ENCODE data around the gene C1orf105.

The C1orf105 gene

GRCh38 chr1:172402878-172403569 lies 17.5 kb upstream of the C1orf105 start:
- no peak for DNase-seq (ENCODE audit: low read depth, low spot score)
- no CpG with 5 or more reads among the region's 1 CpG for WGBS (ENCODE audit: insufficient coverage, insufficient read length)
- no peaks in the 10 kb centered on the region for H3K27me3 ChIP-seq (ENCODE audit: control insufficient read depth, insufficient read depth, low read length)

DNA sequence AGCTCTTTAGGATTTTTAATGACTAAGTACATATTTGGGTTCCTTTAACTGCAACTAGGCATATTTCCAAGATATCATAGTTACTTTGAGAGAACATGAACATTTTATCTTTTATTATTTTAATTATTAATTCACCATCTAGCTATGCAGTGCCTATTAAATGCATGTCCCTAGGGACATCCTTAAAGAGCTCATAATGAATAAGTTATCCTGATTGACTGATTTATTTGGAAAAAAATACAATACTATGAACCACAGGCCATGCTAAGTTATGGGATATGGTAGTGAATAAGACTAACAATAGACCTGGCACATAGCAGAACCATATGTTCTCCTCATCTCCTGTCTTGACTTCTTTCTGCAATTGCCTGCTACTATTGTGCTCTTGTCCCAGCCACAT lies 16.4 kb upstream of the C1orf105 start:
- H3K27me3 ChIP-seq (ENCODE audit: control insufficient read depth, insufficient read depth, low read length): no peaks in the 10 kb centered on the region
- H3K36me3 ChIP-seq (ENCODE audit: control insufficient read depth, insufficient read depth, low read length): no peaks in the 10 kb centered on the region
- H3K27ac ChIP-seq (ENCODE audit: low read length): no peak overlapping the region
- DNase-seq (ENCODE audit: low read depth, low spot score): no peak
- H3K4me3 ChIP-seq (ENCODE audit: low read length): no peak overlapping the region
- no peaks in the 10 kb centered on the region for H3K9me3 ChIP-seq (ENCODE audit: control insufficient read depth, insufficient read depth, low read length)
- no peaks in the 10 kb centered on the region for H3K4me1 ChIP-seq (ENCODE audit: control insufficient read depth, insufficient read depth, low read length)

More at GRCh38 chr1:172402878-172403569, 17.5 kb upstream of the C1orf105 start:
- Histone ChIP-seq H3K9me3 (ENCODE audit: control insufficient read depth, insufficient read depth, low read length) (no peaks in the 10 kb centered on the region), H3K4me1 (ENCODE audit: control insufficient read depth, insufficient read depth, low read length) (no peaks in the 10 kb centered on the region), H3K36me3 (ENCODE audit: control insufficient read depth, insufficient read depth, low read length) (no peaks in the 10 kb centered on the region), H3K4me3 (ENCODE audit: low read length) (no peak overlapping the region), H3K27ac (ENCODE audit: low read length) (no peak overlapping the region)

DNA sequence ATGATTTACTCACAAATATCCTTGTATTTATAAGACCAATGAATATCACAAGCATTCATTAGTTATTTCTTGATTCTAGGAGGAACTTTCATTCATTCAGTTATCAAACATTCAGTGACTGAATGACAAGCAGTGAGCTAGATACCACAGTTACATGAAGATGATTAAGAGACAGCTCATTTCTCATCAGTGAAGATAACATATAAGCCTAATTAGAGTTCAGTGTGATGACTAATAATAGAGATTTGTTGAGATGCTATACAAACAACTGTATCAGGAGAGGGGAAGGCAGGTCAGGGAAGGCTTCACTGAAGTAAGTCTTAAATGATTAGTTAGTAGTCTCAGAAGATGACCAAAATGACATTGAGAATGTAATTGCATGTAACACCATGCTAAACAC lies 14.6 kb upstream of the C1orf105 start:
- no peak overlapping the region for H3K27ac ChIP-seq (ENCODE audit: low read length)
- no peaks in the 10 kb centered on the region for H3K36me3 ChIP-seq (ENCODE audit: control insufficient read depth, insufficient read depth, low read length)
- no peak overlapping the region for H3K4me3 ChIP-seq (ENCODE audit: low read length)
- H3K4me1 ChIP-seq (ENCODE audit: control insufficient read depth, insufficient read depth, low read length): no peaks in the 10 kb centered on the region
- H3K9me3 ChIP-seq (ENCODE audit: control insufficient read depth, insufficient read depth, low read length): no peaks in the 10 kb centered on the region
- H3K27me3 ChIP-seq (ENCODE audit: control insufficient read depth, insufficient read depth, low read length): no peaks in the 10 kb centered on the region
- no peak for DNase-seq (ENCODE audit: low read depth, low spot score)

DNA sequence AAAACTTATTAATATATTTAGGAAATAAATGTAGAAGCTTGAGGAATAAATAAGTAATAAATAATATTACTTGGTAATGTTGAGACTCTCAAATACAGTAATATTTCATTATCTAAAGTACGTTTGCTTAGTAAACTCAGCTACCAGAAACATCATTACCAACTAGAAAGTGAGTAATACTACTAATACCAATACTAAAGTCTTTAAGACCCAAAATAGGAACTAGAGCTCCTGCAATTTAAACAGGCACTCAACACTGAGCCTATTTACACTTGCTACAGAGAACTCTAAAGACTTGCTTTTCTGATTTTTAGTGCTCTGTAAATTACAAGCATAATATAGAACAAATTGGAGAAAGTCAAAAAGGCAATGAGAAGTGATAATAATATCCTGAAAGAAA lies 13.5 kb upstream of the C1orf105 start:
- Histone ChIP-seq H3K27me3 (ENCODE audit: control insufficient read depth, insufficient read depth, low read length) (no peaks in the 10 kb centered on the region), H3K4me3 (ENCODE audit: low read length) (no peak overlapping the region), H3K27ac (ENCODE audit: low read length) (no peak overlapping the region), H3K36me3 (ENCODE audit: control insufficient read depth, insufficient read depth, low read length) (no peaks in the 10 kb centered on the region), H3K4me1 (ENCODE audit: control insufficient read depth, insufficient read depth, low read length) (no peaks in the 10 kb centered on the region), H3K9me3 (ENCODE audit: control insufficient read depth, insufficient read depth, low read length) (no peaks in the 10 kb centered on the region)
- WGBS (ENCODE audit: insufficient coverage, insufficient read length): no CpG with 5 or more reads among the region's 1 CpG
- DNase-seq (ENCODE audit: low read depth, low spot score): no peak

DNA sequence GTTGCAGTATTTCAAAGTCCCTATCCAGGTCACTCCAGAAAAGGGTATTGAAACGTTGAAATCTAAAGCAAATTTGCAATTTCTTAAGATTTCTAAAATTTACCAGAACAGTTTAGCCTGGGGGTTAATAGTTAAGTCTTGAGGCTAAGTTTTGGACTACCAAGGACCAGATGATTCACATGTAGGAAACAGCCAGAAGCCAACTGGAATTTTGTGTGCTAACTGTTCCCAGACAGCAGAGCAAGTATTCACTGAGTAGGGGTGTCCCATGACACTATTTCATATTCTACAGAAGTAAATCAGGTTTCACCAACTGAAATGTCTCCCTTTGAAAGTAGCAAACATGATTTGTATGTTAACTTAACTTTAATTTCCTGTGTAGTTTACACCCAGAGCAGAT lies 11.5 kb upstream of the C1orf105 start:
- Histone ChIP-seq H3K9me3 (ENCODE audit: control insufficient read depth, insufficient read depth, low read length) (no peaks in the 10 kb centered on the region), H3K27ac (ENCODE audit: low read length) (no peak overlapping the region), H3K27me3 (ENCODE audit: control insufficient read depth, insufficient read depth, low read length) (no peaks in the 10 kb centered on the region), H3K4me3 (ENCODE audit: low read length) (no peak overlapping the region), H3K36me3 (ENCODE audit: control insufficient read depth, insufficient read depth, low read length) (no peaks in the 10 kb centered on the region), H3K4me1 (ENCODE audit: control insufficient read depth, insufficient read depth, low read length) (no peaks in the 10 kb centered on the region)
- no CpG with 5 or more reads among the region's 1 CpG for WGBS (ENCODE audit: insufficient coverage, insufficient read length)
- no peak for DNase-seq (ENCODE audit: low read depth, low spot score)

GRCh38 chr1:172410027-172410426 lies 10.5 kb upstream of the C1orf105 start:
- Histone ChIP-seq H3K27ac (ENCODE audit: low read length) (no peak overlapping the region), H3K36me3 (ENCODE audit: control insufficient read depth, insufficient read depth, low read length) (no peaks in the 10 kb centered on the region), H3K9me3 (ENCODE audit: control insufficient read depth, insufficient read depth, low read length) (no peaks in the 10 kb centered on the region), H3K4me3 (ENCODE audit: low read length) (no peak overlapping the region), H3K27me3 (ENCODE audit: control insufficient read depth, insufficient read depth, low read length) (no peaks in the 10 kb centered on the region), H3K4me1 (ENCODE audit: control insufficient read depth, insufficient read depth, low read length) (no peaks in the 10 kb centered on the region)
- no peak for DNase-seq (ENCODE audit: low read depth, low spot score)
- no CpG with 5 or more reads among the region's 1 CpG for WGBS (ENCODE audit: insufficient coverage, insufficient read length)

GRCh38 chr1:172411791-172412338 lies 8.6 kb upstream of the C1orf105 start:
- Histone ChIP-seq H3K27ac (ENCODE audit: low read length) (no peak overlapping the region), H3K27me3 (ENCODE audit: control insufficient read depth, insufficient read depth, low read length) (no peaks in the 10 kb centered on the region), H3K4me1 (ENCODE audit: control insufficient read depth, insufficient read depth, low read length) (no peaks in the 10 kb centered on the region), H3K4me3 (ENCODE audit: low read length) (no peak overlapping the region), H3K36me3 (ENCODE audit: control insufficient read depth, insufficient read depth, low read length) (no peaks in the 10 kb centered on the region), H3K9me3 (ENCODE audit: control insufficient read depth, insufficient read depth, low read length) (no peaks in the 10 kb centered on the region)
- WGBS (ENCODE audit: insufficient coverage, insufficient read length): no CpG with 5 or more reads among the region's 2 CpGs
- no peak for DNase-seq (ENCODE audit: low read depth, low spot score)

GRCh38 chr1:172414331-172414730 lies 6.2 kb upstream of the C1orf105 start:
- no peaks in the 10 kb centered on the region for H3K27me3 ChIP-seq (ENCODE audit: control insufficient read depth, insufficient read depth, low read length)
- H3K9me3 ChIP-seq (ENCODE audit: control insufficient read depth, insufficient read depth, low read length): no peaks in the 10 kb centered on the region
- H3K4me1 ChIP-seq (ENCODE audit: control insufficient read depth, insufficient read depth, low read length): no peaks in the 10 kb centered on the region
- H3K36me3 ChIP-seq (ENCODE audit: control insufficient read depth, insufficient read depth, low read length): no peaks in the 10 kb centered on the region
- no peak for DNase-seq (ENCODE audit: low read depth, low spot score)
- no peak overlapping the region for H3K4me3 ChIP-seq (ENCODE audit: low read length)
- H3K27ac ChIP-seq (ENCODE audit: low read length): no peak overlapping the region

DNA sequence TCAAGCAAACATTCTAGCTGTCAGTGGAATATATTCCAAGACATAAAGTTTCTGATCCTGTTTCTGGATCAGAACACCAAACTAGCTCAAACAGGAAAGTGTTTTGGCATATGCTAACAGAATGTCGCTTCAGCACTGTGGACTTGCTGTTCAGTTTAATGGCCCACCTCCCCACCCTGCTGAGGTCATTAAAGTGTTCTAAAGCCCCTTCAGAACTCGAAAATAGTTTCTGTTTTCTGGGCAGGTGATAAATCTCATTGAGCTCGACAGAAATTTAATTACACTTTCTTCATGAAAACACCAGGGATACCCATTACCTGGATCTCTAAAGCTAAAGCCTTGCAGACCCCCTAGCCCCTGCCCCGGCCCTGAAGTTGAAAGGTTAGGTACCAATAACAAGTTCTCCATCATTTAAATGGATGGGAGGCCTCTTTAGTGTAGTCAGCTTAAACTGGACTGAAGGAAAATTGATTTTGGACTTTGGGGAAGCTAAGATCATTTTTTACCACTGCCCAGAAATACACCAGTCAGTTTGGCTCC lies 3.9 kb upstream of the C1orf105 start:
- WGBS (ENCODE audit: insufficient coverage, insufficient read length): no CpG with 5 or more reads among the region's 4 CpGs
- H3K27ac ChIP-seq (ENCODE audit: low read length): no peak overlapping the region
- H3K9me3 ChIP-seq (ENCODE audit: control insufficient read depth, insufficient read depth, low read length): no peaks in the 10 kb centered on the region

DNA sequence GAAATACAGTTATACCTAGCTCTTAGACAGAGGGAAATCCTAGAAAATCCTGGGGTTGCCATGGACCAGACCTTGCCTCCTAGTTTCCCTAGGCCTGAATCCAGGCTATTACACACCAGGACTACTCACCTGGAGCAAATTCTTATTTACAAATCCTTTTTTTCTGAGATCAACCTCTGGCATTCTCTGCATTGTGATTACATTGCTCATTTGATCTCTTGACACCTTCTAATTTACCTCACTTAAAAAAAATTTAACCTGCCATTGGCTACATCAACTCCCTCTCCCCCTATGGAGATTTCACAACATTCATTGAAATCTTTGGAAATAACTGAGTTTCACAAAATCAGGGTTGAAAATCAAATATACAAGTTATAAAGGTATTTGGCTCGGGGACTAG lies 2.9 kb upstream of the C1orf105 start:
- Histone ChIP-seq H3K27me3 (ENCODE audit: control insufficient read depth, insufficient read depth, low read length) (no peaks in the 10 kb centered on the region), H3K4me1 (ENCODE audit: control insufficient read depth, insufficient read depth, low read length) (peaks cover 4% of the 10 kb centered on the region), H3K36me3 (ENCODE audit: control insufficient read depth, insufficient read depth, low read length) (no peaks in the 10 kb centered on the region), H3K27ac (ENCODE audit: low read length) (no peak overlapping the region), H3K9me3 (ENCODE audit: control insufficient read depth, insufficient read depth, low read length) (no peaks in the 10 kb centered on the region), H3K4me3 (ENCODE audit: low read length) (no peak overlapping the region)
- DNase-seq (ENCODE audit: low read depth, low spot score): no peak
- WGBS (ENCODE audit: insufficient coverage, insufficient read length): no CpG with 5 or more reads among the region's 1 CpG

More for the DNA sequence above, 3.9 kb upstream of the C1orf105 start:
- no peak for DNase-seq (ENCODE audit: low read depth, low spot score)
- Histone ChIP-seq H3K27me3 (ENCODE audit: control insufficient read depth, insufficient read depth, low read length) (no peaks in the 10 kb centered on the region), H3K36me3 (ENCODE audit: control insufficient read depth, insufficient read depth, low read length) (no peaks in the 10 kb centered on the region), H3K4me3 (ENCODE audit: low read length) (no peak overlapping the region), H3K4me1 (ENCODE audit: control insufficient read depth, insufficient read depth, low read length) (no peaks in the 10 kb centered on the region; the same call in 1 of the 2 replicates)

DNA sequence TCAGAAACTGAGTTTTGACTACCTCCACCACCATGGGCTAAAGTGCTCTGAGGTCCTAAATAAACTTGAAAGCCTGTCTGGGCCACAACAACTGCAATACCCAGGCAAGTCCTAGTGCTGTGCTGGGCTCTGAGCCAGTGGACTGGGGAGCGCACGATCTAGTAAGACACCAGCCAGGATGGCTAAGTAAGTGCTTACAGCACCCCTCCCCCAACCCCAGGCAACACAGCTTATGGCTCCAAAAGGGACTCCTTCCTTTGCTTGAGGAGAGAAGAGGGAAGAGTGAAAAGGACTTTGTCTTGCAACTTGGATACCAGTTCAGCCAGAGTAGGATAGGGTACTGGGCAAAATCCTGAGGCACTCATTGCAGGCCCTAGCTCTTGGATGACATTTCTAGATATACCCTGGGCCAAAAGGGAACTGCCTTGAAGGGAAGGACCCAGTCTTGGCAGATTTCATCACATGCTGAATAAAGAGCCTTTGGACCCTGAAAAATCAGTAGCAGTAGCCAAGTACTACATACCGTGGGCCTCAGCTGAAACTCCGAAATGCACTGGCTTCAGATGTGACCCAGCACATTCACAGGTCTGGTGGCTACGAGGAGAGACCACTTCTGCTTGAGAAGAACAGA lies 1.6 kb downstream of the C1orf105 start:
- no CpG with 5 or more reads among the region's 5 CpGs for WGBS (ENCODE audit: insufficient coverage, insufficient read length)
- no peak for DNase-seq (ENCODE audit: low read depth, low spot score)
- H3K4me1 ChIP-seq (ENCODE audit: control insufficient read depth, insufficient read depth, low read length): peaks cover 4% of the 10 kb centered on the region
- no peaks in the 10 kb centered on the region for H3K36me3 ChIP-seq (ENCODE audit: control insufficient read depth, insufficient read depth, low read length)
- H3K27ac ChIP-seq (ENCODE audit: low read length): no peak overlapping the region
- H3K4me3 ChIP-seq (ENCODE audit: low read length): no peak overlapping the region
- no peaks in the 10 kb centered on the region for H3K27me3 ChIP-seq (ENCODE audit: control insufficient read depth, insufficient read depth, low read length)
- no peaks in the 10 kb centered on the region for H3K9me3 ChIP-seq (ENCODE audit: control insufficient read depth, insufficient read depth, low read length)
